Left colon (tissue), 2 donors: ENCODE measurements around the gene NEDD4L. TPM values are rescaled to one million over a fixed set of nuclear protein-coding genes. Genes with fewer than 3 reads are reported as not detected.

Experiments used
- ATAC-seq: fragments of 200-7000 bp; cut with Tn5 transposase; one replicate; pipeline ENCODE4 v1.9.1; 2020; ENCODE audit warnings: mild to moderate bottlenecking, moderate library complexity
- DNase-seq, 2 donors: peaks; one replicate each; pipeline ENCODE4 v3.0.0-alpha.2; 2020
- intact Hi-C, 2 donors: fragments of 100-400 bp; cut with DNase I in 1 of 2; cut with micrococcal nuclease in 1 of 2; formaldehyde crosslinking; loops; one replicate each; pipeline versions ENCODE4 v1.11.2 to v1.14.0; 2022; cut with DNase I, micrococcal nuclease
- total RNA-seq, 2 donors: library from RNA; stranded (reverse); fragmentation: NEBNext Ultra II Directional; extraction: Animal tissue kit (Norgen Biotek cat#: 25700); gene quantifications; one replicate each; pipeline ENCODE4 v1.2.1, GENCODE V29; 2021
- donor health status: DM: no; HTN: no; CAD: no.
- donor health status: DM: yes; HTN: yes; CAD: no.

Gene NEDD4L
- total RNA-seq, 2 donors from 2014 or later, result 176 to 332 TPM

DNA sequence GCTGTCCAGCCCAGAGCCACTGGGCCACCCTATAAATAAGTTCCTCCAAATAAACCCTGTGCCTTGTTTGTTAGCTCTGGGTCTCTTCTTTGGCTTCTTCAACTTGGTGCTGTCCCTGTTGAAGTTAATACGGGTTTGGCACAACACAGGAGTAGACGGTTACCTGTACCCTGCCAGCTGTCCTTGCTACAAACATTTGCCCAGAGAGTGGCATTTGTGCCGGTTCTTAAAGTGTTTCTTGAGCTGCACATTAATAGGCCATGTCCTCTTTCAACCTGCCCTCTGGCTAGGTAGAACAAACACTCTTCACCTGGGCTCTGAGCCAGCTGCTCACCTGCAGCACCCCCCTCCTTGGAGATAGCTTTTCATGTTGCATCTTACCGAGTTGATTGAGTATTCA lies 139.2 kb downstream of the NEDD4L start:
- ATAC-seq (peak; percentile 25), DNase-seq (peak in 1 of 2 donors; percentile 26)
- intact Hi-C loops, result no loop called here

DNA sequence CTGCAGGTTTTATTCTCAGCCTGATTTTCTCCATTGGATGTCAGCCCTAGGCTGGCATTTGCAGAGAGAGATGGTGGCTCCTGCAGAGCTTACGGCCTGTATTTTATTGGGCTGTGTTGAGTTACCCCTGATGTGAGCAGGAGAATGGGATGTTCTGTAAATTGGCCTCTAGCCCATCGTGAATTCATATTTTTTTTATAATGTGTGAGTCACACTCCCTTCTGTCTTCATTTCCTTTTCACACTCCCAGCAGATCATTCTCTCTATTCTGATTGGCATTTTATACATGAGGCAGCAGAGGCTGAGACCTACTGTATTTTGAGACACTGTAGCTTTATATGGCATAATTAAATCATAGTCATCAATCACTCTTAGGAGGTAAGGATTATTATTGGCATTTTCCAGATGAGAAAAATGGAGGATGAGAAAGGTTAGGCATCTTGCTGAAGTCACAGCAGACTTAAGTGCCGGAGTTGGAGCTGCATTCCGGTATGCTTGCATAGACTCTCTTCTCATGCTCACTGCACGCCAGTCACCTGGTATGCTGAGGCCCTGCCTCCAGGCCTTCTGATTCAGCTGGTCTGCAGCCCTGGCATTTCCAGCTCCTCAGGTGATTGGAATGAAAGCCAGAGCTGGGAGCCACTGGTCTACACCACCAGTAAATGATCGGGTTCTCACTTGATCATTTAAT lies 142.4 kb downstream of the NEDD4L start:
- peak; percentile 32 to 57 for DNase-seq
- intact Hi-C loops, result no loop called here
- ATAC-seq, result peak; percentile 81

GRCh38 chr18:58187674-58188073 lies 143.6 kb downstream of the NEDD4L start:
- intact Hi-C loops, result no loop called here
- DNase-seq (no peak), ATAC-seq (no peak)

GRCh38 chr18:58188996-58189395 lies 145.0 kb downstream of the NEDD4L start:
- intact Hi-C loops, result no loop called here
- DNase-seq (no peak), ATAC-seq (no peak)

GRCh38 chr18:58190842-58191530 lies 147.0 kb downstream of the NEDD4L start:
- ATAC-seq (no peak), DNase-seq (no peak)
- intact Hi-C loops, result loop anchor here in 1 of 2 donors (10.0 kb wide), 1 partner anchor 134 kb away; no protein-coding TSS in a partner anchor

- ATAC-seq (no peak), DNase-seq (no peak)
- intact Hi-C loops, result loop anchor here in 1 of 2 donors (10.0 kb wide), 1 partner anchor 133 kb away; no protein-coding TSS in a partner anchor
Observed at GRCh38 chr18:58191626-58192025, 147.6 kb downstream of the NEDD4L start.

- intact Hi-C loops, result loop anchor here in 1 of 2 donors (10.0 kb wide), 1 partner anchor 132 kb away; no protein-coding TSS in a partner anchor
- DNase-seq (no peak), ATAC-seq (no peak)
Observed at GRCh38 chr18:58192519-58192918, 148.5 kb downstream of the NEDD4L start.

DNA sequence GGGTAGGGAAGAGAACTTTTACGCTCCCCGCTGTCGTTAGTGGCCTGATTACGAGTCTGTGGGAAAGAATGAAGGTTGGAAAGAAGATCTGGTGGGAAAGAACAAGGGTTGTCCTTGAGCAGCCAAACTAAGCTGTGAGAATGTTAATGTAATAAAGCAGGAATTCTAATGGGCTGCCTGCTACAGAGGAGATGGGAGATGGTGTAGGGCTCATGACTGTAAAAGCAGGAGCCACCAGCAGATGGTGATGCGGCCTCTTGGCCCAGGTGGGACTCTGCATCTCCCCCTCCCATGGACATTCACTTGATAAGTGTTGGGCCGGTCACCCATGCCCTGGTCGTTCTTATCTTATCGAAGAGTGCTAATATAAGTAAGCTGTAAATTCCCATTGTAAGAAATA lies 150.0 kb downstream of the NEDD4L start:
- intact Hi-C loops, result loop anchor here in 1 of 2 donors (10.0 kb wide), 1 partner anchor 131 kb away; no protein-coding TSS in a partner anchor
- DNase-seq (no peak), ATAC-seq (no peak)

- intact Hi-C loops, result loop anchor here in 1 of 2 donors (10.0 kb wide), 1 partner anchor 129 kb away; no protein-coding TSS in a partner anchor
- ATAC-seq (peak; percentile 78), DNase-seq (peak; percentile 55 to 62)
Observed at GRCh38 chr18:58195278-58195765, 151.3 kb downstream of the NEDD4L start.

DNA sequence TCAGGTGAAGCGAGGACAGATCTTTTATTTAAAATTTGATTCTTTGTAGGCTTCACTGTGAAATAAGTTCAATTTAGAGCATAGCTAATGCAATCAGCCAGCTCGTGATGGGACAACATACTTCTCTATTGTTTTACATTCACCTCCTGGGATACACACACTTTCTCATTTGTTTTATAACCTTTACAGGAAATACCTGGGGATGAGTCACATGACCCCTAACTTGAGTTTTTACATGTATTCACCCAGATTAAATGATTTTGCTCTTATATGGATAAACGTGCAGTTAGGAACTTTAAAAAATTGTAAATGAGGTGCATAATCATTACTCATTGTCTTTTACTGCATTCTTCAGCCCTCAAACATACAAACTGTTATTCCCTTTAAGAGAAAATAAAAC lies 152.1 kb downstream of the NEDD4L start:
- intact Hi-C loops, result loop anchor here in 1 of 2 donors (10.0 kb wide), 1 partner anchor 129 kb away; no protein-coding TSS in a partner anchor
- no peak for DNase-seq
- peak; percentile 34 for ATAC-seq

- DNase-seq (no peak), ATAC-seq (peak; percentile 47)
- intact Hi-C loops, result loop anchor here in 1 of 2 donors (10.0 kb wide), 1 partner anchor 128 kb away; no protein-coding TSS in a partner anchor
Observed at GRCh38 chr18:58196881-58197872, 153.2 kb downstream of the NEDD4L start.

- intact Hi-C loops, result no loop called here
- no peak for DNase-seq
- ATAC-seq, result peak; percentile 46
Observed at GRCh38 chr18:58201268-58201667, 157.2 kb downstream of the NEDD4L start.

DNA sequence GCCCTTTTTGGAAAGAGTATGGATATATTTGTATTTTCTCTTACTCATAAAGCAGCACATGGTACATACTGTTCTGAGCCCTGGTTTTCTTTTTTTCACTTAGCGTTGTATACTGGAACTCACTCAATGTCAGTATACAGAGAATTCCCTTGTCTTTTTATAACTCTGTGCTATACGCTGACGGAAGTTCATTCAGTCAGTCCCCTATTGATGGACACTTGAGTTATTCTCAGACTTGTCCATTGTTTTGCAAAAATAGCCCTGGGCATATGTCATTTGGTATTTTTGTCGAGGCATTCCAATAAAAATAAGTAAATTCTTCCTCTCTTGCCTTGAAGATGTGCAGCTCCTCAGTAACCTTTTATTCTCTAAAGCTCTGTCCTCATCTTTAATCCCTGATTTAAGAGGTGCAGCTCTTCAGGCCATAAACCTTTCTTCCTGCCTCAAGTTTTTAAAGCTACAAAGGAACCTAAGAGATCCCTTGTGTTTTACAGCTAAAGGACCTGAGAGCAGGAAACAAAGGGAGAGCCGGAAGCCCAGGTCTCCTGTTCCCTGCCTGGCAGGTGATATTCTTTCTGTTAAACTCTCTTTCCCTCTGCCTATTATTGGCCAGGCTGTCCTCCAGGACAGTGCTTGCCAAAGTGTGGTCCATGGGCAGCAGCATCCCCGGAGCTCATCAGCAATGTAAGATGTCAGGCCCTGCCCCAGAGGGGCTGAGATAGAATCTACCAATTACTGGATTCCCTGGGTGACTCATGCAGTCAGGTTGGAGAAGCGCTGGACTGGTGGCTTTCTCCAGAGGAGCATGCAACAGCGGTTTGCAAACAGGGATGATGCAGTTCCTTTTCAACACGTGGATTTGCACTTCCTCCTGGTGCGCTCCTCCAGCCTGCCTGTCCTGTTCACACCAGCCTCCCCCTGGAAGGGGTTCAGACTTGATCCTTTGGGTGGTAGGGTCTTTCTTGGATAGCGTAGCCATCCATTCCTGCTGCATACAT lies 158.0 kb downstream of the NEDD4L start:
- ATAC-seq (peak; percentile 71), DNase-seq (peak; percentile 41 to 65)
- intact Hi-C loops, result no loop called here

- DNase-seq (no peak), ATAC-seq (no peak)
- intact Hi-C loops, result no loop called here
Observed at GRCh38 chr18:58204776-58205442, 160.9 kb downstream of the NEDD4L start.

DNA sequence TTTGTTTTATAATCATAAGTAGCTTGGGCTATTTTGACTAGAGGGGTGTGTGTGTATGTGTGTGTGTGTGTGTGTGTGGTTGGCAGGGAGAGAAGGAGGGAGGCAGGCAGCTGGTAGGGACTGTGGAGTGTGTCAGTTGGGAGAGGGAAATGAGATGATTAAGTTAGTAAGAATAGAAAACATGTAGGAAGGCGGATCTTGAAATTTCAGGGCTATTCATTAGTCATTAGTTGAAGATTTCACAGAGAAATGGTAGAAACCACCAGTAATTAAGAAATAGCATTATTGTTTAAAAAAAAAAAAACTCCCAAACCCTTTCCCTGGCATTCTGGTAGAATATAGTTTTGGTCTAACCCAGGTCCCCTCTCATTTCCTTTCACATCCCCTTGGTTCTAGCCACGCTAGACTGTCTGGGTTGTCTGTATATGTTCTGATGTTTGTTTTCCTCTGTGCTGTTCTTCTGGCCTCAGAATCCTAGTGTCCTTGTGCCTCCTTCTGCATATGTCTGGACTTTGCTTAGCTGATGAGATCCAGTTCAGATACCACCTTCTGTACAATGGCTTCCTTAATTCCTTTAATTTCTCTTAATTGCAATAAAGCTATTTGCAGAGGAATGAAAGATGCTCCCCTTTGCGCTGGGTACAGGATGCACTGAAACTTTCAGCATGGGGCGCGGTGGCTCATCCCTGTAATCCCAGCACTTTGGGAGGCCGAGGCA lies 161.6 kb downstream of the NEDD4L start:
- intact Hi-C loops, result no loop called here
- DNase-seq, result no peak
- no peak for ATAC-seq

DNA sequence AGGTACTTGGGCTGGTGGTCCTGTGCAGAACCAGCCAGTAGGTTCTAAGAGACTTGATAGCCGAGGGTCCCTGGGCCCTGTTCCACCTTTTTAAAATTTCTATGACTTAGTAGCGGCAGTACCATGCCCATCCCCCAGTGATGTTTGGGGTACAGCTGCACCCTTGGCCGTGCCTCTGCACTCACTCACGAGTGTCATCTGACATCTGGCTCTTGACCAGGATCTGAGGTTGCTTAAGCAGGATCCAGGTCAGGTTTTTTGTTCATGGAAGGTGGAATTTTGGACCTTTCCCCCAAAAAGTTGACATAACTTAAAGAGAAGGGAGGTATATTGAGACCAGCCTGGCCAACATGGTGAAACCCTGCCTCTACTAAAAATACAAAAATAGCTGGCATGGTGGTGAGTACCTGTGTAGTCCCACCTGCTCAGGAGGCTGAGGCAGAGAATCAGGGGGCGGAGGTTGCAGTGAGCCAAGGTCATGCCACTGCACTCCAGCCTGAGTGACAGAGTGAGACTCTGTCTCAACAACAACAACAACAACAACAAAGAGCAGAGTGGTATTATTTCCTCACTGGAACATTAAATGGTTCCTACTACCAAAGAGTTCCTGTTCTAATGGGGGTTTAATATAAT lies 163.6 kb downstream of the NEDD4L start:
- intact Hi-C loops, result no loop called here
- no peak for DNase-seq
- ATAC-seq, result no peak
